Liver (tissue), 9 donors: ENCODE results near the gene PFDN6. TPM values are rescaled to one million over a fixed set of nuclear protein-coding genes. Genes with fewer than 3 reads are reported as not detected.
"Not testable (repeated sequence)": the region's sequence is repeated elsewhere in the genome, so short reads cannot be mapped to it uniquely, and the experiment has no call there.

Source experiments
- DNase-seq: peaks from one replicate; pipeline ENCODE4 v3.0.0-alpha.2; 2017; ENCODE audit warnings: low spot score
- H3K27ac ChIP-seq, 2 donors: one replicate each; pipeline ENCODE4 v1.7.0; 2013; ENCODE audit warnings: inconsistent platforms in 2 of 2, low read length in 2 of 2, control low read depth in 1 of 2, low read depth in 1 of 2, mild to moderate bottlenecking in 1 of 2
- H3K27me3 ChIP-seq, 4 donors: one replicate each; pipeline versions ENCODE4 v1.6.1 to v1.7.0; 2013; ENCODE audit warnings: low read length in 3 of 4, inconsistent platforms in 1 of 4, mild to moderate bottlenecking in 1 of 4, moderate library complexity in 1 of 4; ENCODE audit not compliant: control insufficient read depth in 4 of 4, insufficient read depth in 4 of 4
- H3K36me3 ChIP-seq, 4 donors: one replicate each; pipeline versions ENCODE4 v1.6.1 to v1.7.0; 2013; ENCODE audit warnings: low read length in 3 of 4, mild to moderate bottlenecking in 3 of 4, low read depth in 1 of 4, moderate library complexity in 1 of 4; ENCODE audit not compliant: control insufficient read depth in 4 of 4, insufficient read depth in 3 of 4
- H3K4me1 ChIP-seq, 4 donors: one replicate each; pipeline versions ENCODE4 v1.6.1 to v1.7.0; 2013; ENCODE audit warnings: low read length in 3 of 4, mild to moderate bottlenecking in 3 of 4, moderate library complexity in 1 of 4; ENCODE audit not compliant: control insufficient read depth in 4 of 4, insufficient read depth in 4 of 4
- H3K4me3 ChIP-seq, 3 donors: one replicate each; pipeline versions ENCODE4 v1.6.1 to v1.7.0; 2013; ENCODE audit warnings: low read length in 3 of 3, control low read depth in 1 of 3, low read depth in 1 of 3, mild to moderate bottlenecking in 1 of 3
- H3K9ac ChIP-seq, 2 donors: one replicate each; pipeline ENCODE4 v1.7.0; 2013; ENCODE audit warnings: low read length in 2 of 2, mild to moderate bottlenecking in 2 of 2, moderate library complexity in 2 of 2, control low read depth in 1 of 2, low read depth in 1 of 2
- H3K9me3 ChIP-seq, 4 donors: one replicate each; pipeline versions ENCODE4 v1.6.1 to v1.7.0; 2013; ENCODE audit warnings: low read length in 3 of 4; ENCODE audit not compliant: control insufficient read depth in 4 of 4
- ATF3 ChIP-seq: IDR thresholded peaks from 2 replicates; pipeline ENCODE4 v1.6.1; 2016; ENCODE audit warnings: antibody characterized with exemption
- EGR1 ChIP-seq, 2 donors: IDR thresholded peaks; 2 replicates each; pipeline ENCODE4 v1.6.1; 2016 to 2018; ENCODE audit warnings: antibody characterized with exemption in 2 of 2, low read depth in 2 of 2
- FOXA1 ChIP-seq: IDR thresholded peaks from 2 replicates; pipeline ENCODE4 v1.6.1; 2016; ENCODE audit warnings: antibody characterized with exemption
- GABPA ChIP-seq, 2 donors: IDR thresholded peaks in 1 of 2; conservative IDR thresholded peaks in 1 of 2; 2 replicates each; pipeline ENCODE4 v1.6.1; 2016; ENCODE audit warnings: antibody characterized with exemption in 2 of 2, mild to moderate bottlenecking in 1 of 2, moderate library complexity in 1 of 2
- HNF4G ChIP-seq: IDR thresholded peaks from 2 replicates; pipeline ENCODE4 v1.6.1; 2016; ENCODE audit warnings: antibody characterized with exemption
- JUND ChIP-seq, 2 donors: IDR thresholded peaks; 2 replicates each; pipeline ENCODE4 v1.6.1; 2016; ENCODE audit warnings: antibody characterized with exemption in 2 of 2
- NR2F2 ChIP-seq: IDR thresholded peaks from 2 replicates; pipeline ENCODE4 v1.6.1; 2016; ENCODE audit warnings: antibody characterized with exemption
- REST ChIP-seq: IDR thresholded peaks from 2 replicates; pipeline ENCODE4 v1.6.1; 2016; ENCODE audit warnings: antibody characterized with exemption, mild to moderate bottlenecking
- TAF1 ChIP-seq: conservative IDR thresholded peaks from 2 replicates; pipeline ENCODE4 v1.6.1; 2016; ENCODE audit warnings: antibody characterized with exemption, mild to moderate bottlenecking
- YY1 ChIP-seq: IDR thresholded peaks from 2 replicates; pipeline ENCODE4 v1.6.1; 2016; ENCODE audit warnings: antibody characterized with exemption, mild to moderate bottlenecking
- WGBS: extraction: QIAGEN DNeasy Blood & Tissue Kit; methylation state at CpG from one replicate; pipeline ENCODE4 v1.1.7; 2013; 5-methylcytosine and 5-hydroxymethylcytosine counted together
- polyA plus RNA-seq, 2 donors: library from polyadenylated mRNA; stranded (reverse) in 1 of 2; unstranded in 1 of 2; fragments of 200-250 nt in 1 of 2; fragments of >200 nt in 1 of 2; fragmentation: Nextera tagmentation in 1 of 2; extraction: Ambion mirVana in 1 of 2; gene quantifications; one replicate each; pipeline versions ENCODE4 v1.2.1 to v1.2.3, GENCODE V29; 2013 to 2015
- total RNA-seq, 2 donors: library from RNA; depleted of rRNA; stranded (reverse); fragments of >200 nt; gene quantifications; one replicate each; pipeline ENCODE4 v1.2.3, GENCODE V29; 2014
- TF ChIP-seq, protein P1 (sequence below): fragments of 150-350 bp; IDR thresholded peaks from 2 replicates; pipeline ENCODE4 v1.5.1; 2017; ENCODE audit warnings: improper control_type of control experiment, low read depth, low read length; ENCODE audit not compliant: missing input control
- donor health status: healthy.
- donor health status: healthy.
- donor health status: healthy.
- donor health status: healthy.
- donor health status: healthy.

The PFDN6 gene
- total and polyA plus RNA-seq, 4 donors = 6.5 to 60.1 (median 17.4) TPM

DNA sequence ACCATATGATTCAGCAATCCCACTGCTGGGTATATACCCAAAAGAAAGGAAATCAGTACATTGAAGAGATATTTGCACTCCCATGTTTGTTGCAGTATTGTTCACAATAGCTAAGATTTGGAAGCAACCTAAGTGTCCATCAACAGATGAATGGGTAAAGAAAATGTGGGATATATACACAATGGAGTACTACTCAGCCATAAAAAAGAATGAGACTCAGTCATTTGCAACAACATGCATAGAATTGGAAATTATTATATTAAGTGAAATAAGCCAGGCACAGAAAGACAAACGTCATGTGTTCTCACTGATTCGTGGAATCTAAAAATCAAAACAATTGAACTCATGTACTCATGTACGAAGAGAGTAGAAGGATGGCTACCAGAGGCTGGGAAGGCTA is 26.9 kb upstream of the PFDN6 start:
- WGBS = 96% methylated on average over 3 of the region's 3 CpGs
- peaks cover 9 to 60% (median 50%) of the 10 kb centered on the region in 4 donors for H3K36me3 ChIP-seq
- DNase-seq, H3K9me3 ChIP-seq, H3K27me3 ChIP-seq, H3K27ac ChIP-seq, H3K9ac ChIP-seq, H3K4me3 ChIP-seq, H3K4me1 ChIP-seq: not testable (repeated sequence)

DNA sequence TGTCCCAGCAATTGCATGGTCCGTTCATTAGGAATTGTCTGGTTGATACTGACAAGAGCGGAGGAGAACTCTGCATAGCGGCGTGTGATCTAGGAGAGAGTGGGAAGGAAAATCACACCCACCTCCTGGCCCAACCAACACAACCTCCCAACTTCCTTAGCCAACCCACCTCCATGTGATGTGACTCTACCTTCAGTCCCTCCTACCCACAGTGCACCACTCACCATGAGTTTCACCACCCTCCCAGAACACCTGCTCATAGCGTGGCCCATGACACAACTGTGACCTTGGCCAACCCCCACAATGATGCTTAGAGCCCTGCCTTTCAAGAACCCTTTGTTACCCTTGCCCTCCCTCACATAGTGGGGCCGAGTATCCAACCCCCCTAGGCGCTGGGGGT is 25.4 kb upstream of the PFDN6 start:
- no peak overlapping the region for H3K9ac ChIP-seq
- WGBS = 83% methylated on average over 7 of the region's 7 CpGs
- no peak for TF ChIP-seq JUND (IDR thresholded peaks at IDR 0.05)
- no peak for TF ChIP-seq FOXA1
- TF ChIP-seq NR2F2 = no peak
- TF ChIP-seq TAF1 = no peak
- TF ChIP-seq EGR1 (IDR thresholded peaks at IDR 0.05; ENCODE audit: low read depth in 2 of 2) = no peak
- TF ChIP-seq, protein P1, sequence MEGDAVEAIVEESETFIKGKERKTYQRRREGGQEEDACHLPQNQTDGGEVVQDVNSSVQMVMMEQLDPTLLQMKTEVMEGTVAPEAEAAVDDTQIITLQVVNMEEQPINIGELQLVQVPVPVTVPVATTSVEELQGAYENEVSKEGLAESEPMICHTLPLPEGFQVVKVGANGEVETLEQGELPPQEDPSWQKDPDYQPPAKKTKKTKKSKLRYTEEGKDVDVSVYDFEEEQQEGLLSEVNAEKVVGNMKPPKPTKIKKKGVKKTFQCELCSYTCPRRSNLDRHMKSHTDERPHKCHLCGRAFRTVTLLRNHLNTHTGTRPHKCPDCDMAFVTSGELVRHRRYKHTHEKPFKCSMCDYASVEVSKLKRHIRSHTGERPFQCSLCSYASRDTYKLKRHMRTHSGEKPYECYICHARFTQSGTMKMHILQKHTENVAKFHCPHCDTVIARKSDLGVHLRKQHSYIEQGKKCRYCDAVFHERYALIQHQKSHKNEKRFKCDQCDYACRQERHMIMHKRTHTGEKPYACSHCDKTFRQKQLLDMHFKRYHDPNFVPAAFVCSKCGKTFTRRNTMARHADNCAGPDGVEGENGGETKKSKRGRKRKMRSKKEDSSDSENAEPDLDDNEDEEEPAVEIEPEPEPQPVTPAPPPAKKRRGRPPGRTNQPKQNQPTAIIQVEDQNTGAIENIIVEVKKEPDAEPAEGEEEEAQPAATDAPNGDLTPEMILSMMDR = no peak
- no peak for TF ChIP-seq YY1
- no peak for TF ChIP-seq GABPA (IDR thresholded peaks at IDR 0.05 in 1 of 2, conservative IDR thresholded peaks at IDR 0.05 in 1 of 2)
- TF ChIP-seq REST = no peak
- TF ChIP-seq ATF3 = no peak
- TF ChIP-seq HNF4G = no peak
- no peak overlapping the region for H3K27ac ChIP-seq
- no peak overlapping the region for H3K4me3 ChIP-seq
- H3K4me1 ChIP-seq = no peaks in the 10 kb centered on the region
- DNase-seq = no peak
- H3K9me3 ChIP-seq = no peaks in the 10 kb centered on the region
- H3K27me3 ChIP-seq = no peaks in the 10 kb centered on the region
- H3K36me3 ChIP-seq = peaks cover 7 to 70% (median 58%) of the 10 kb centered on the region in 4 donors

- Histone ChIP-seq H3K4me1 (peaks cover 9 to 42% (median 34%) of the 10 kb centered on the region in 4 donors), H3K4me3 (peak overlapping the region; percentile 64 to 97 (median 96)), H3K36me3 (peaks cover 3 to 53% (median 36%) of the 10 kb centered on the region in 4 donors), H3K27ac (peak overlapping the region; percentile 83 to 87), H3K27me3 (no peaks in the 10 kb centered on the region), H3K9ac (peak overlapping the region; percentile 97 to 98), H3K9me3 (no peaks in the 10 kb centered on the region)
- no peak for TF ChIP-seq TAF1
- DNase-seq = no peak
- 4% methylated on average over 7 of the region's 7 CpGs for WGBS
These were observed 18.3 kb upstream of the PFDN6 start for GRCh38 chr6:33271117-33271467.
